GM18907 (cell line): Measurements from ENCODE around the gene BLMH.

Experiments
- ATAC-seq: cut with Tn5 transposase; IDR thresholded peaks from one replicate; pipeline ENCODE4 v1.9.1; 2021; ENCODE audit warnings: mild to moderate bottlenecking, moderate library complexity; ENCODE audit not compliant: unreplicated experiment

Gene BLMH

GRCh38 chr17:30291543-30292285, at the start of gene BLMH:
Gene BLMH, minus strand, starts transcription at chr17:30291944. Its CDS starts 125 bp downstream, at chr17:30291819.
- peak; percentile 73 for ATAC-seq

- no peak for ATAC-seq
These were observed 49.1 kb upstream of the BLMH start for GRCh38 chr17:30340801-30341356.

- no peak for ATAC-seq
These were observed 47.3 kb upstream of the BLMH start for GRCh38 chr17:30339086-30339485.

GRCh38 chr17:30337393-30337999, 45.8 kb upstream of the BLMH start:
- no peak for ATAC-seq

- no peak for ATAC-seq
These were observed 44.8 kb upstream of the BLMH start for GRCh38 chr17:30336369-30337171.

GRCh38 chr17:30334421-30334820, 42.7 kb upstream of the BLMH start:
- ATAC-seq = no peak

- no peak for ATAC-seq
These were observed 42.0 kb upstream of the BLMH start, which contains the start of gene TMIGD1 for GRCh38 chr17:30333503-30334360. Gene TMIGD1, minus strand, starts transcription at chr17:30334057. Its CDS starts 1,924 bp downstream, at chr17:30332133.

GRCh38 chr17:30332057-30332542, 40.4 kb upstream of the BLMH start:
- peak; percentile 59 for ATAC-seq

- ATAC-seq = no peak
These were observed 35.1 kb upstream of the BLMH start for GRCh38 chr17:30326809-30327208.

- ATAC-seq = no peak
These were observed 33.0 kb upstream of the BLMH start for GRCh38 chr17:30324723-30325122.

- no peak for ATAC-seq
These were observed 32.2 kb upstream of the BLMH start for GRCh38 chr17:30323895-30324319.

- ATAC-seq = no peak
These were observed 31.6 kb upstream of the BLMH start for GRCh38 chr17:30323262-30323894.

- ATAC-seq = no peak
These were observed 29.6 kb upstream of the BLMH start for GRCh38 chr17:30321314-30321713.

GRCh38 chr17:30318155-30318554, 26.4 kb upstream of the BLMH start:
- no peak for ATAC-seq

- ATAC-seq = no peak
These were observed 25.0 kb upstream of the BLMH start for GRCh38 chr17:30316736-30317135.

- no peak for ATAC-seq
These were observed 23.4 kb upstream of the BLMH start for GRCh38 chr17:30315106-30315505.

GRCh38 chr17:30314474-30314873, 22.7 kb upstream of the BLMH start:
- no peak for ATAC-seq

GRCh38 chr17:30312226-30312625, 20.5 kb upstream of the BLMH start:
- no peak for ATAC-seq

- ATAC-seq = no peak
These were observed 18.8 kb upstream of the BLMH start for GRCh38 chr17:30310562-30310961.

GRCh38 chr17:30309591-30309990, 17.8 kb upstream of the BLMH start:
- ATAC-seq = no peak
